ENCODE results near the gene GRK1.
"Not testable (repeated sequence)": the region's sequence is repeated elsewhere in the genome, so short reads cannot be mapped to it uniquely, and the experiment has no call there.

GRK1 gene

GRCh38 chr13:113742000-113742441 is 75.0 kb downstream of the GRK1 start:
- in situ Hi-C loops (cut with MboI; ENCODE audit: low sequenced_read_pairs), result no loop called here

- in situ Hi-C loops (cut with MboI; ENCODE audit: low sequenced_read_pairs), result no loop called here
Measured at GRCh38 chr13:113742445-113743120, 75.6 kb downstream of the GRK1 start.

GRCh38 chr13:113743366-113744195 is 76.6 kb downstream of the GRK1 start:
- in situ Hi-C loops (cut with MboI; ENCODE audit: low sequenced_read_pairs), result no loop called here

GRCh38 chr13:113744197-113745000 is 77.4 kb downstream of the GRK1 start:
- in situ Hi-C loops (cut with MboI; ENCODE audit: low sequenced_read_pairs), result no loop called here

GRCh38 chr13:113745059-113745458 is 78.0 kb downstream of the GRK1 start:
- in situ Hi-C loops (cut with MboI; ENCODE audit: low sequenced_read_pairs), result no loop called here

- in situ Hi-C loops (cut with MboI; ENCODE audit: low sequenced_read_pairs), result not testable (repeated sequence)
Measured at GRCh38 chr13:113745500-113746142, 78.6 kb downstream of the GRK1 start.

GRCh38 chr13:113746143-113746525 is 79.1 kb downstream of the GRK1 start:
- in situ Hi-C loops (cut with MboI; ENCODE audit: low sequenced_read_pairs), result no loop called here

- in situ Hi-C loops (cut with MboI; ENCODE audit: low sequenced_read_pairs), result no loop called here
Measured at GRCh38 chr13:113746671-113747070, 79.7 kb downstream of the GRK1 start.

- in situ Hi-C loops (cut with MboI; ENCODE audit: low sequenced_read_pairs), result no loop called here
Measured at GRCh38 chr13:113747291-113747833, 80.3 kb downstream of the GRK1 start.

- in situ Hi-C loops (cut with MboI; ENCODE audit: low sequenced_read_pairs), result no loop called here
Measured at GRCh38 chr13:113748101-113748861, 81.3 kb downstream of the GRK1 start.

GRCh38 chr13:113748862-113749451 is 81.9 kb downstream of the GRK1 start:
- in situ Hi-C loops (cut with MboI; ENCODE audit: low sequenced_read_pairs), result no loop called here

- in situ Hi-C loops (cut with MboI; ENCODE audit: low sequenced_read_pairs), result no loop called here
Measured at GRCh38 chr13:113749507-113749906, 82.5 kb downstream of the GRK1 start.

- in situ Hi-C loops (cut with MboI; ENCODE audit: low sequenced_read_pairs), result no loop called here
Measured at GRCh38 chr13:113749967-113750366, 82.9 kb downstream of the GRK1 start.

GRCh38 chr13:113750554-113751399 is 83.8 kb downstream of the GRK1 start:
- in situ Hi-C loops (cut with MboI; ENCODE audit: low sequenced_read_pairs), result no loop called here

GRCh38 chr13:113751491-113751890 is 84.5 kb downstream of the GRK1 start:
- in situ Hi-C loops (cut with MboI; ENCODE audit: low sequenced_read_pairs), result no loop called here

GRCh38 chr13:113752211-113752986 is 85.4 kb downstream of the GRK1 start:
- in situ Hi-C loops (cut with MboI; ENCODE audit: low sequenced_read_pairs), result not testable (repeated sequence)

- in situ Hi-C loops (cut with MboI; ENCODE audit: low sequenced_read_pairs), result no loop called here
Measured at GRCh38 chr13:113753171-113753570, 86.2 kb downstream of the GRK1 start.

GRCh38 chr13:113754242-113754641 is 87.2 kb downstream of the GRK1 start:
- in situ Hi-C loops (cut with MboI; ENCODE audit: low sequenced_read_pairs), result no loop called here

Data from HL-60/S4 treated with retinoic acid at 250 ng/mL for 4 days and 3 days (cell line).